ENCODE measurements around the gene RBX1. TPM values are rescaled to one million over a fixed set of nuclear protein-coding genes. Genes with fewer than 3 reads are reported as not detected.

RBX1 gene
- total and polyA plus RNA-seq, 2 of the 4 experiments (the other 2 are of a cell fraction): 72.4 to 84.5 TPM

DNA sequence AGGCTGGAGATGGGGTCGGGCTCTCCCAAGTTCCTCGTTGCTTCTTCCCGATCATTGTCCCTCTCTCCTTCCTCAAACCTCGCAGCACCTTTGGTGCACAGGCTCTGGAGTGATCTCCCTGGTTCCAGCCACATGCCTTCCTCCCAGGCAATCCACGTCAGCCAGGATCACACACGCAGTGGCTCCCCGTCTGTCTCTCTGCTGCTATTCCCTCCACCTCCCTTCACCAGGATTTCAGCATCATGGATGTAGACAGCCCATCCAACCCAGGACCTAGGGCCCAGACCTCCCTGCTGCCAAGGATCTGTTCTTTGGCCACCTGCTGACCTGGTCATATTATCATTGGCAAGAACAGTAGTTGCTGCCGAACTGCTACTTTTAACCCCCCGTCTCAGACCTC is 40.1 kb downstream of the RBX1 start:
- CTCF ChIA-PET: no interaction called here
- TF ChIP-seq NFE2L2 (IDR thresholded peaks at IDR 0.05; ENCODE audit: low read depth, low read length) (no peak), CEBPB (IDR thresholded peaks at IDR 0.05; ENCODE audit: low read depth, low read length) (no peak), MAFK (IDR thresholded peaks at IDR 0.05; ENCODE audit: low read depth, low read length) (no peak), RFX5 (IDR thresholded peaks at IDR 0.05; ENCODE audit: low read depth, low read length) (no peak), ELK1 (IDR thresholded peaks at IDR 0.05; ENCODE audit: borderline replicate concordance, low read depth, low read length) (no peak)
- TF ChIP-seq, protein P1, sequence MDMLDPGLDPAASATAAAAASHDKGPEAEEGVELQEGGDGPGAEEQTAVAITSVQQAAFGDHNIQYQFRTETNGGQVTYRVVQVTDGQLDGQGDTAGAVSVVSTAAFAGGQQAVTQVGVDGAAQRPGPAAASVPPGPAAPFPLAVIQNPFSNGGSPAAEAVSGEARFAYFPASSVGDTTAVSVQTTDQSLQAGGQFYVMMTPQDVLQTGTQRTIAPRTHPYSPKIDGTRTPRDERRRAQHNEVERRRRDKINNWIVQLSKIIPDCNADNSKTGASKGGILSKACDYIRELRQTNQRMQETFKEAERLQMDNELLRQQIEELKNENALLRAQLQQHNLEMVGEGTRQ (IDR thresholded peaks at IDR 0.05; ENCODE audit: low read depth, low read length): no peak

More for the DNA sequence above, 40.1 kb downstream of the RBX1 start:
- H3K4me3 ChIP-seq (ENCODE audit: insufficient read depth, low read depth, low read length): no peak overlapping the region
- WGBS, 2 experiments (ENCODE audit: extremely low coverage in 2 of 2, insufficient read length in 1 of 2): 70% methylated on average over 9 of the region's 9 CpGs; no CpG with 5 or more reads in 1 of the 2 experiments
- H3K18ac ChIP-seq (ENCODE audit: low read depth, low read length): no peak overlapping the region
- no peak overlapping the region for H2BK20ac ChIP-seq (ENCODE audit: low read depth, low read length)
- H2AK9ac ChIP-seq (replicated peaks; ENCODE audit: low read depth, low read length, poor library complexity): peak overlapping the region; percentile 37
- H2BK5ac ChIP-seq (ENCODE audit: low read depth, low read length, poor library complexity, severe bottlenecking): no peak overlapping the region
- no peak overlapping the region for H4K5ac ChIP-seq (ENCODE audit: low read depth, low read length)
- intact Hi-C loops (cut with micrococcal nuclease) (loop anchor here (5.0 kb wide), 1 partner anchor 66 kb away; no protein-coding TSS in a partner anchor), dilution Hi-C loops (cut with HindIII; ENCODE audit: low sequenced_read_pairs, unreplicated experiment) (no loop called here), in situ Hi-C loops (cut with MboI; ENCODE audit: low sequenced_read_pairs) (no loop called here)
- BruUV-seq (replicated peaks): no TSS peak
- H4K91ac ChIP-seq (ENCODE audit: insufficient read depth, low read depth, low read length): no peak overlapping the region
- POLR2A ChIA-PET (ENCODE audit: unreplicated experiment): no interaction called here
- H3K14ac ChIP-seq (replicated peaks; ENCODE audit: low read depth, low read length): no peak overlapping the region
- no peak overlapping the region for H3K27ac ChIP-seq (ENCODE audit: insufficient read depth, low read length)
- H3K4ac ChIP-seq (ENCODE audit: low read depth, low read length): no peak overlapping the region
- no peak overlapping the region for H2BK15ac ChIP-seq (ENCODE audit: low read depth, low read length)
- no peak overlapping the region for H2AK5ac ChIP-seq (ENCODE audit: low read depth, low read length)
- no peaks in the 10 kb centered on the region for H3K9me3 ChIP-seq (ENCODE audit: control insufficient read depth, insufficient read depth, low read length)
- no peak for ATAC-seq (ENCODE audit: low read depth)
- no peak overlapping the region for H3K56ac ChIP-seq (ENCODE audit: extremely low read depth, insufficient read depth, low read length)
- H4K20me1 ChIP-seq (ENCODE audit: insufficient read depth, low read length): no peaks in the 10 kb centered on the region
- no peak overlapping the region for H2BK120ac ChIP-seq (ENCODE audit: low read depth, low read length)
- H3K27me3 ChIP-seq (ENCODE audit: control insufficient read depth, insufficient read depth, low read length): peaks cover 26% of the 10 kb centered on the region
- no peaks in the 10 kb centered on the region for H3K9me1 ChIP-seq (ENCODE audit: insufficient read depth, low read length)
- H3K23ac ChIP-seq (ENCODE audit: low read depth, low read length): no peak overlapping the region
- DNase-seq: no peak
- no peaks in the 10 kb centered on the region for H3K4me1 ChIP-seq (ENCODE audit: control insufficient read depth, insufficient read depth, low read length)
- H3K36me3 ChIP-seq (ENCODE audit: control insufficient read depth, insufficient read depth, low read length): no peaks in the 10 kb centered on the region
- no peak overlapping the region for H3K9ac ChIP-seq (ENCODE audit: low read depth, low read length)
- H2AFZ ChIP-seq (replicated peaks; ENCODE audit: low read length, poor library complexity): peak overlapping the region; percentile 21
- no peak overlapping the region for H4K8ac ChIP-seq (ENCODE audit: low read depth in 2 of 2, low read length in 2 of 2)
- no peaks in the 10 kb centered on the region for H3K79me1 ChIP-seq (ENCODE audit: low read depth in 1 of 2, low read length in 2 of 2)
- H3K4me2 ChIP-seq (ENCODE audit: low read depth, low read length): no peak overlapping the region

Measured in IMR-90 (cell line).